ENCODE data around the gene PODNL1. TPM values are rescaled to one million over a fixed set of nuclear protein-coding genes. Genes with fewer than 3 reads are reported as not detected.
A peak's percentile ranks its signal among the peaks of the same experiment; 100 is the strongest.

PODNL1 gene
- polyA plus RNA-seq, 2 donors, result 3.9 to 5.3 TPM

GRCh38 chr19:13888281-13888680 is 49.9 kb downstream of the PODNL1 start:
- WGBS, 2 donors, result 52 to 55% methylated on average over 16 of the region's 16 CpGs
- Histone ChIP-seq H3K9me3 (ENCODE audit: control insufficient read depth in 2 of 2, insufficient read depth in 1 of 2, low read depth in 1 of 2, low read length in 1 of 2) (no peaks in the 10 kb centered on the region), H3K4me3 (ENCODE audit: low read depth in 1 of 2, low read length in 2 of 2) (no peak overlapping the region), H3K27me3 (ENCODE audit: control insufficient read depth in 1 of 2, insufficient read depth in 2 of 2, low read length in 2 of 2) (no peaks in the 10 kb centered on the region), H3K27ac (ENCODE audit: low read depth in 2 of 2, low read length in 1 of 2) (peak overlapping the region; percentile 97 to 98), H3K4me1 (ENCODE audit: control insufficient read depth in 2 of 2, insufficient read depth in 2 of 2, low read length in 1 of 2) (peaks cover 8 to 23% of the 10 kb centered on the region in 2 donors), H3K36me3 (ENCODE audit: control insufficient read depth in 2 of 2, insufficient read depth in 2 of 2, low read length in 1 of 2) (no peaks in the 10 kb centered on the region)

GRCh38 chr19:13887517-13887916 is 50.7 kb downstream of the PODNL1 start:
- Histone ChIP-seq H3K27ac (ENCODE audit: low read depth in 2 of 2, low read length in 1 of 2) (peak overlapping the region; percentile 97 to 98), H3K27me3 (ENCODE audit: control insufficient read depth in 1 of 2, insufficient read depth in 2 of 2, low read length in 2 of 2) (no peaks in the 10 kb centered on the region), H3K36me3 (ENCODE audit: control insufficient read depth in 2 of 2, insufficient read depth in 2 of 2, low read length in 1 of 2) (no peaks in the 10 kb centered on the region), H3K9me3 (ENCODE audit: control insufficient read depth in 2 of 2, insufficient read depth in 1 of 2, low read depth in 1 of 2, low read length in 1 of 2) (no peaks in the 10 kb centered on the region), H3K4me3 (ENCODE audit: low read depth in 1 of 2, low read length in 2 of 2) (no peak overlapping the region), H3K4me1 (ENCODE audit: control insufficient read depth in 2 of 2, insufficient read depth in 2 of 2, low read length in 1 of 2) (peaks cover 11 to 29% of the 10 kb centered on the region in 2 donors)
- WGBS, 2 donors, result 40 to 48% methylated on average over 5 of the region's 5 CpGs

GRCh38 chr19:13887018-13887436 is 51.2 kb downstream of the PODNL1 start:
- no peaks in the 10 kb centered on the region for H3K27me3 ChIP-seq (ENCODE audit: control insufficient read depth in 1 of 2, insufficient read depth in 2 of 2, low read length in 2 of 2)
- H3K36me3 ChIP-seq (ENCODE audit: control insufficient read depth in 2 of 2, insufficient read depth in 2 of 2, low read length in 1 of 2), result no peaks in the 10 kb centered on the region
- H3K4me3 ChIP-seq (ENCODE audit: low read depth in 1 of 2, low read length in 2 of 2), result peak overlapping the region in 1 of 2 donors; percentile 22
- peaks cover 11 to 30% of the 10 kb centered on the region in 2 donors for H3K4me1 ChIP-seq (ENCODE audit: control insufficient read depth in 2 of 2, insufficient read depth in 2 of 2, low read length in 1 of 2)
- peak overlapping the region; percentile 97 to 98 for H3K27ac ChIP-seq (ENCODE audit: low read depth in 2 of 2, low read length in 1 of 2)
- 40 to 57% methylated on average over 16 of the region's 16 CpGs for WGBS, 2 donors
- no peaks in the 10 kb centered on the region for H3K9me3 ChIP-seq (ENCODE audit: control insufficient read depth in 2 of 2, insufficient read depth in 1 of 2, low read depth in 1 of 2, low read length in 1 of 2)

GRCh38 chr19:13885826-13886365 is 52.3 kb downstream of the PODNL1 start:
- peak overlapping the region; percentile 97 to 98 for H3K27ac ChIP-seq (ENCODE audit: low read depth in 2 of 2, low read length in 1 of 2)
- H3K9me3 ChIP-seq (ENCODE audit: control insufficient read depth in 2 of 2, insufficient read depth in 1 of 2, low read depth in 1 of 2, low read length in 1 of 2), result no peaks in the 10 kb centered on the region
- no peaks in the 10 kb centered on the region for H3K27me3 ChIP-seq (ENCODE audit: control insufficient read depth in 1 of 2, insufficient read depth in 2 of 2, low read length in 2 of 2)
- WGBS, 2 donors, result 81 to 85% methylated on average over 20 of the region's 20 CpGs
- peak overlapping the region; percentile 36 to 38 for H3K4me3 ChIP-seq (ENCODE audit: low read depth in 1 of 2, low read length in 2 of 2)
- peaks cover 18 to 41% of the 10 kb centered on the region in 2 donors for H3K4me1 ChIP-seq (ENCODE audit: control insufficient read depth in 2 of 2, insufficient read depth in 2 of 2, low read length in 1 of 2)
- no peaks in the 10 kb centered on the region for H3K36me3 ChIP-seq (ENCODE audit: control insufficient read depth in 2 of 2, insufficient read depth in 2 of 2, low read length in 1 of 2)

- Histone ChIP-seq H3K4me3 (ENCODE audit: low read depth in 1 of 2, low read length in 2 of 2) (peak overlapping the region; percentile 36 to 38), H3K4me1 (ENCODE audit: control insufficient read depth in 2 of 2, insufficient read depth in 2 of 2, low read length in 1 of 2) (peaks cover 21 to 45% of the 10 kb centered on the region in 2 donors), H3K36me3 (ENCODE audit: control insufficient read depth in 2 of 2, insufficient read depth in 2 of 2, low read length in 1 of 2) (no peaks in the 10 kb centered on the region), H3K9me3 (ENCODE audit: control insufficient read depth in 2 of 2, insufficient read depth in 1 of 2, low read depth in 1 of 2, low read length in 1 of 2) (no peaks in the 10 kb centered on the region), H3K27ac (ENCODE audit: low read depth in 2 of 2, low read length in 1 of 2) (peak overlapping the region; percentile 97 to 98), H3K27me3 (ENCODE audit: control insufficient read depth in 1 of 2, insufficient read depth in 2 of 2, low read length in 2 of 2) (no peaks in the 10 kb centered on the region)
- WGBS, 2 donors, result 47 to 48% methylated on average over 26 of the region's 26 CpGs
These were observed 53.3 kb downstream of the PODNL1 start for GRCh38 chr19:13884726-13885591.

GRCh38 chr19:13883516-13884064 is 54.6 kb downstream of the PODNL1 start:
- Histone ChIP-seq H3K4me1 (ENCODE audit: control insufficient read depth in 2 of 2, insufficient read depth in 2 of 2, low read length in 1 of 2) (peaks cover 21 to 43% of the 10 kb centered on the region in 2 donors), H3K4me3 (ENCODE audit: low read depth in 1 of 2, low read length in 2 of 2) (no peak overlapping the region), H3K36me3 (ENCODE audit: control insufficient read depth in 2 of 2, insufficient read depth in 2 of 2, low read length in 1 of 2) (no peaks in the 10 kb centered on the region), H3K27ac (ENCODE audit: low read depth in 2 of 2, low read length in 1 of 2) (peak overlapping the region in 1 of 2 donors; percentile 54), H3K9me3 (ENCODE audit: control insufficient read depth in 2 of 2, insufficient read depth in 1 of 2, low read depth in 1 of 2, low read length in 1 of 2) (no peaks in the 10 kb centered on the region), H3K27me3 (ENCODE audit: control insufficient read depth in 1 of 2, insufficient read depth in 2 of 2, low read length in 2 of 2) (no peaks in the 10 kb centered on the region)
- WGBS, 2 donors, result 80 to 87% methylated on average over 9 to 10 of the region's 10 CpGs

GRCh38 chr19:13882836-13883235 is 55.4 kb downstream of the PODNL1 start:
- Histone ChIP-seq H3K4me1 (ENCODE audit: control insufficient read depth in 2 of 2, insufficient read depth in 2 of 2, low read length in 1 of 2) (peaks cover 21 to 39% of the 10 kb centered on the region in 2 donors), H3K36me3 (ENCODE audit: control insufficient read depth in 2 of 2, insufficient read depth in 2 of 2, low read length in 1 of 2) (no peaks in the 10 kb centered on the region), H3K27me3 (ENCODE audit: control insufficient read depth in 1 of 2, insufficient read depth in 2 of 2, low read length in 2 of 2) (no peaks in the 10 kb centered on the region), H3K4me3 (ENCODE audit: low read depth in 1 of 2, low read length in 2 of 2) (no peak overlapping the region), H3K27ac (ENCODE audit: low read depth in 2 of 2, low read length in 1 of 2) (peak overlapping the region in 1 of 2 donors; percentile 82), H3K9me3 (ENCODE audit: control insufficient read depth in 2 of 2, insufficient read depth in 1 of 2, low read depth in 1 of 2, low read length in 1 of 2) (no peaks in the 10 kb centered on the region)
- 73 to 75% methylated on average over 12 of the region's 12 CpGs for WGBS, 2 donors

GRCh38 chr19:13882419-13882795 is 55.8 kb downstream of the PODNL1 start:
- Histone ChIP-seq H3K9me3 (ENCODE audit: control insufficient read depth in 2 of 2, insufficient read depth in 1 of 2, low read depth in 1 of 2, low read length in 1 of 2) (no peaks in the 10 kb centered on the region), H3K36me3 (ENCODE audit: control insufficient read depth in 2 of 2, insufficient read depth in 2 of 2, low read length in 1 of 2) (no peaks in the 10 kb centered on the region), H3K4me3 (ENCODE audit: low read depth in 1 of 2, low read length in 2 of 2) (no peak overlapping the region), H3K27me3 (ENCODE audit: control insufficient read depth in 1 of 2, insufficient read depth in 2 of 2, low read length in 2 of 2) (no peaks in the 10 kb centered on the region), H3K27ac (ENCODE audit: low read depth in 2 of 2, low read length in 1 of 2) (peak overlapping the region; percentile 32 to 82), H3K4me1 (ENCODE audit: control insufficient read depth in 2 of 2, insufficient read depth in 2 of 2, low read length in 1 of 2) (peaks cover 21 to 38% of the 10 kb centered on the region in 2 donors)
- 80 to 82% methylated on average over 5 of the region's 5 CpGs for WGBS, 2 donors

- H3K36me3 ChIP-seq (ENCODE audit: control insufficient read depth in 2 of 2, insufficient read depth in 2 of 2, low read length in 1 of 2), result no peaks in the 10 kb centered on the region
- no peaks in the 10 kb centered on the region for H3K9me3 ChIP-seq (ENCODE audit: control insufficient read depth in 2 of 2, insufficient read depth in 1 of 2, low read depth in 1 of 2, low read length in 1 of 2)
- WGBS, 2 donors, result 43% methylated on average over 17 of the region's 17 CpGs
- H3K4me1 ChIP-seq (ENCODE audit: control insufficient read depth in 2 of 2, insufficient read depth in 2 of 2, low read length in 1 of 2), result peaks cover 21 to 34% of the 10 kb centered on the region in 2 donors
- peak overlapping the region; percentile 32 to 82 for H3K27ac ChIP-seq (ENCODE audit: low read depth in 2 of 2, low read length in 1 of 2)
- H3K4me3 ChIP-seq (ENCODE audit: low read depth in 1 of 2, low read length in 2 of 2), result no peak overlapping the region
- no peaks in the 10 kb centered on the region for H3K27me3 ChIP-seq (ENCODE audit: control insufficient read depth in 1 of 2, insufficient read depth in 2 of 2, low read length in 2 of 2)
These were observed 56.4 kb downstream of the PODNL1 start for GRCh38 chr19:13881692-13882418.

Data from esophagus (tissue), 2 donors.